Caco-2 (cell line): Measurements from ENCODE around the gene ATP8B4. TPM values are rescaled to one million over a fixed set of nuclear protein-coding genes. Genes with fewer than 3 reads are reported as not detected.

ENCODE experiments used
- BruUV-seq: library from RNA; stranded (reverse); fragments of 400-500 nt; replicated peaks from 2 replicates; lab custom pipeline; 2021; lab: Mats Ljungman, UMichigan
- CTCF ChIA-PET: fragments of 300-600 bp; sonication (Branson Sonifier 250); formaldehyde crosslinking; loops from one replicate; lab custom pipeline; 2022; ENCODE audit warnings: antibody characterized with exemption; lab: Charles Lee
- POLR2A ChIA-PET: fragments of 300-600 bp; sonication (Branson Sonifier 250); formaldehyde crosslinking; loops from one replicate; lab custom pipeline; 2022; ENCODE audit warnings: antibody characterized with exemption; lab: Charles Lee
- DNase-seq, 2 experiments: peaks; one replicate each; pipeline versions ENCODE4 v3.0.0 to v3.0.0-alpha.2; 2020 to 2022
- H3K27me3 ChIP-seq: replicated peaks from 2 replicates; pipeline ENCODE4 v1.6.0; 2011; ENCODE audit warnings: low read length; ENCODE audit not compliant: control insufficient read depth, insufficient read depth
- H3K36me3 ChIP-seq: 2 replicates; pipeline ENCODE4 v1.5.1; 2011; ENCODE audit warnings: low read length; ENCODE audit not compliant: control insufficient read depth, insufficient read depth
- H3K4me1 ChIP-seq: fragments of 250-450 bp; sonication (Bioruptor Pico); 2 replicates; pipeline ENCODE4 v1.5.1; 2020; ENCODE audit warnings: mild to moderate bottlenecking
- H3K4me3 ChIP-seq: 2 replicates; pipeline ENCODE4 v1.5.1; 2011; ENCODE audit warnings: low read depth, mild to moderate bottlenecking, control low read depth, low read length
- H3K9me3 ChIP-seq: fragments of 250-450 bp; sonication (Bioruptor Pico); 2 replicates; pipeline ENCODE4 v1.5.1; 2020; ENCODE audit warnings: mild to moderate bottlenecking, moderate library complexity
- H3K27ac Mint-ChIP-seq: one replicate; pipeline ENCODE4 v1.8.0; 2022; ENCODE audit warnings: mixed read lengths; ENCODE audit not compliant: unreplicated experiment
- H3K27me3 Mint-ChIP-seq: one replicate; pipeline ENCODE4 v1.8.0; 2022; ENCODE audit warnings: mixed read lengths; ENCODE audit not compliant: insufficient read depth, unreplicated experiment
- H3K36me3 Mint-ChIP-seq: one replicate; pipeline ENCODE4 v1.8.0; 2022; ENCODE audit warnings: mild to moderate bottlenecking, mixed read lengths; ENCODE audit not compliant: insufficient read depth, unreplicated experiment
- H3K4me1 Mint-ChIP-seq: one replicate; pipeline ENCODE4 v1.8.0; 2022; ENCODE audit warnings: low read depth, mixed read lengths; ENCODE audit not compliant: unreplicated experiment
- H3K4me3 Mint-ChIP-seq: one replicate; pipeline ENCODE4 v1.8.0; 2022; ENCODE audit warnings: mild to moderate bottlenecking, moderate library complexity, mixed read lengths; ENCODE audit not compliant: unreplicated experiment
- H3K9me3 Mint-ChIP-seq: one replicate; pipeline ENCODE4 v1.8.0; 2022; ENCODE audit warnings: mixed read lengths; ENCODE audit not compliant: unreplicated experiment
- CTCF ChIP-seq, 2 experiments: fragments of 200-600 bp in 1 of 2; IDR thresholded peaks; 1 replicate in 1 of 2; 2 replicates in 1 of 2; pipeline versions ENCODE4 v1.5.1 to v1.8.0; 2011 to 2022; ENCODE audit warnings: antibody characterized with exemption in 1 of 2, control low read depth in 1 of 2, inconsistent platforms in 1 of 2, low read depth in 1 of 2, low read length in 1 of 2, mild to moderate bottlenecking in 1 of 2, moderate library complexity in 1 of 2; ENCODE audit not compliant: insufficient read depth in 1 of 2, severe bottlenecking in 1 of 2, unreplicated experiment in 1 of 2
- intact Hi-C: fragments of 100-400 bp; cut with micrococcal nuclease; formaldehyde crosslinking; loops from one replicate; pipeline ENCODE4 v1.10.0; 2022; ENCODE audit not compliant: unreplicated experiment
- total RNA-seq: library from RNA; stranded (reverse); gene quantifications from 2 replicates; pipeline ENCODE4 v1.2.3, GENCODE V29; 2022

Gene ATP8B4
- total RNA-seq, 1 experiment from 2014 or later = 0.57 TPM

GRCh38 chr15:50053055-50053856 is 65.8 kb downstream of the ATP8B4 start:
- Mint-ChIP-seq H3K36me3 (no peaks in the 10 kb centered on the region), H3K27me3 (no peaks in the 10 kb centered on the region), H3K9me3 (no peaks in the 10 kb centered on the region), H3K4me3 (no peak overlapping the region), H3K27ac (no peak overlapping the region), H3K4me1 (no peaks in the 10 kb centered on the region)
- CTCF ChIA-PET = interaction anchor here (0.7 kb wide), 1 partner anchor 24 kb away, joined by 3 read pairs; no protein-coding TSS in a partner anchor
- TF ChIP-seq CTCF (IDR thresholded peaks at IDR 0.05; ENCODE audit: insufficient read depth in 1 of 2, low read depth in 1 of 2, low read length in 1 of 2, severe bottlenecking in 1 of 2, unreplicated experiment in 1 of 2) = no peak
- Histone ChIP-seq H3K4me3 (no peak overlapping the region), H3K4me1 (no peaks in the 10 kb centered on the region), H3K36me3 (no peaks in the 10 kb centered on the region), H3K27me3 (no peaks in the 10 kb centered on the region), H3K9me3 (no peaks in the 10 kb centered on the region)
- no TSS peak for BruUV-seq
- POLR2A ChIA-PET = no interaction called here
- DNase-seq = no peak
- intact Hi-C loops = loop anchor here (2.0 to 5.0 kb wide), 2 partner anchors 176 to 1191 kb away; no protein-coding TSS in a partner anchor

- DNase-seq = peak; percentile 45 to 71
- H3K27me3 ChIP-seq = no peaks in the 10 kb centered on the region
- H3K36me3 Mint-ChIP-seq = no peaks in the 10 kb centered on the region
- POLR2A ChIA-PET = no interaction called here
- intact Hi-C loops = loop anchor here (1.0 to 5.0 kb wide), 3 partner anchors 49 to 1190 kb away; no protein-coding TSS in a partner anchor
- H3K27ac Mint-ChIP-seq = no peak overlapping the region
- TF ChIP-seq CTCF (IDR thresholded peaks at IDR 0.05; ENCODE audit: insufficient read depth in 1 of 2, low read depth in 1 of 2, low read length in 1 of 2, severe bottlenecking in 1 of 2, unreplicated experiment in 1 of 2) = peak; percentile 61 to 65
- no peak overlapping the region for H3K4me3 Mint-ChIP-seq
- no peaks in the 10 kb centered on the region for H3K4me1 Mint-ChIP-seq
- H3K9me3 Mint-ChIP-seq = no peaks in the 10 kb centered on the region
- no peaks in the 10 kb centered on the region for H3K27me3 Mint-ChIP-seq
- BruUV-seq = no TSS peak
- no peaks in the 10 kb centered on the region for H3K4me1 ChIP-seq
- CTCF ChIA-PET = interaction anchor here (0.7 to 1.4 kb wide), 4 partner anchors 11 to 1190 kb away, joined by 3 to 5 read pairs (median 4); no protein-coding TSS in a partner anchor
- H3K36me3 ChIP-seq = no peaks in the 10 kb centered on the region
- no peaks in the 10 kb centered on the region for H3K9me3 ChIP-seq
- no peak overlapping the region for H3K4me3 ChIP-seq
These were observed 67.1 kb downstream of the ATP8B4 start for GRCh38 chr15:50051811-50052419.

- Histone ChIP-seq H3K4me3 (no peak overlapping the region), H3K36me3 (no peaks in the 10 kb centered on the region), H3K27me3 (no peaks in the 10 kb centered on the region), H3K9me3 (no peaks in the 10 kb centered on the region), H3K4me1 (no peaks in the 10 kb centered on the region)
- Mint-ChIP-seq H3K27me3 (no peaks in the 10 kb centered on the region), H3K4me1 (no peaks in the 10 kb centered on the region), H3K36me3 (no peaks in the 10 kb centered on the region), H3K9me3 (no peaks in the 10 kb centered on the region), H3K4me3 (no peak overlapping the region), H3K27ac (no peak overlapping the region)
- ChIA-PET CTCF (interaction anchor here (0.7 to 1.4 kb wide), 4 partner anchors 10 to 1189 kb away, joined by 3 to 5 read pairs (median 4); no protein-coding TSS in a partner anchor), POLR2A (no interaction called here)
- no peak for DNase-seq
- intact Hi-C loops = loop anchor here (5.0 kb wide), 1 partner anchor 1189 kb away; no protein-coding TSS in a partner anchor
- no peak for TF ChIP-seq CTCF (IDR thresholded peaks at IDR 0.05; ENCODE audit: insufficient read depth in 1 of 2, low read depth in 1 of 2, low read length in 1 of 2, severe bottlenecking in 1 of 2, unreplicated experiment in 1 of 2)
- BruUV-seq = no TSS peak
These were observed 67.9 kb downstream of the ATP8B4 start for GRCh38 chr15:50050986-50051743.
